ENCODE data around the gene GLRX5.

DNA sequence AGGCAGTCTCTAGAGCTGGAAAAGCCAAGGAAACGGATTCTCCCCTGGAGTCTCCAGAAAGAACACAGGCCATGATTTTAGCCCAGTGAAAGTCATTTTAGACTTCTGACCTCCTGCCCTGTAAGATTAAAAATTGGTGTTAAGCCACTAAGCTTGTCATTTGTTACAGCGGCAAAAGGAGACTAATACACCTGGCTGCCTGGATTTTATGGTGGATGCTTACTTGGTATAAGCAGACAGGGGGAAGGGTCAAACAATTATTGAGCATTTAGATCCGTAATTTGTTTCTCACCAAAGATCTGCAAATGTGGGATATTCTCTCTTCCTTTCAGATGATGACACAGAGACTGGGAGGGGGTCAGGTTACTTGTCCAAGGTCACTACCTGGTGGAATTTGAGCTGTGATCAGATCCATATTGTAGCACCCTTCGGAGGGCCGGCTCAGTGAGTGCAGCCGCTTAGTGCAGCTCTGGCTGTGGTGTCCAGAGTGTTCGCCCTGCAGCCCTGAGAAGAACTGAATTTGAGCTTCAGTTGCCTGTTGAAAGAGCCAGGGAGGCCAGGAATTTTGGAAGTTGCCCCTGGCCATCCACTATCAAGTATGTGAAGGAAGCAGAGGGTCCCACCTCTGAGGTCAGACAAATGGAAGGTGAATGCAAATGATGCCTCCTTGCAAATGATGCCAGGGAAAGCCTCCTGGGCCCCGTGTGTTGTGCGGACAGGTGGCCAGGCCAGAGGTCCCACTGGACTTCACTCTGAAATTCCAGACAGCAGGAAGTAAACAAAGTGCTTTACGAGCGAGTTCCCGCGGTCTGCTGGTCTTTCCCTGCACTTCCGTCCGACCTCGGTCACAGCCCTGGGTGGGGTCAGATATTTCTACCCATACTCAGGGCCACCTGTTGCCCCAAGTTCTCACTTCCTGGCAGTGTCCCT lies 15.1 kb downstream of the GLRX5 start:
- TF ChIP-seq, protein P1, sequence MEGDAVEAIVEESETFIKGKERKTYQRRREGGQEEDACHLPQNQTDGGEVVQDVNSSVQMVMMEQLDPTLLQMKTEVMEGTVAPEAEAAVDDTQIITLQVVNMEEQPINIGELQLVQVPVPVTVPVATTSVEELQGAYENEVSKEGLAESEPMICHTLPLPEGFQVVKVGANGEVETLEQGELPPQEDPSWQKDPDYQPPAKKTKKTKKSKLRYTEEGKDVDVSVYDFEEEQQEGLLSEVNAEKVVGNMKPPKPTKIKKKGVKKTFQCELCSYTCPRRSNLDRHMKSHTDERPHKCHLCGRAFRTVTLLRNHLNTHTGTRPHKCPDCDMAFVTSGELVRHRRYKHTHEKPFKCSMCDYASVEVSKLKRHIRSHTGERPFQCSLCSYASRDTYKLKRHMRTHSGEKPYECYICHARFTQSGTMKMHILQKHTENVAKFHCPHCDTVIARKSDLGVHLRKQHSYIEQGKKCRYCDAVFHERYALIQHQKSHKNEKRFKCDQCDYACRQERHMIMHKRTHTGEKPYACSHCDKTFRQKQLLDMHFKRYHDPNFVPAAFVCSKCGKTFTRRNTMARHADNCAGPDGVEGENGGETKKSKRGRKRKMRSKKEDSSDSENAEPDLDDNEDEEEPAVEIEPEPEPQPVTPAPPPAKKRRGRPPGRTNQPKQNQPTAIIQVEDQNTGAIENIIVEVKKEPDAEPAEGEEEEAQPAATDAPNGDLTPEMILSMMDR (conservative IDR thresholded peaks at IDR 0.05) = no peak
- no peak for TF ChIP-seq ZFX (IDR thresholded peaks at IDR 0.05)

All from C4-2B (cell line).